ENCODE data around the gene PLEKHG5. TPM values are rescaled to one million over a fixed set of nuclear protein-coding genes. Genes with fewer than 3 reads are reported as not detected.
A peak's percentile ranks its signal among the peaks of the same experiment; 100 is the strongest.

PLEKHG5 gene
- total RNA-seq, 6 donors from 2014 or later = 5.0 to 31.4 (median 12.6) TPM

GRCh38 chr1:6496890-6497214 lies 5.4 kb upstream of the PLEKHG5 start:
- peak overlapping the region in 3 of 4 donors; percentile 54 to 63 (median 63) for H3K4me3 ChIP-seq
- no peaks in the 10 kb centered on the region for H3K9me3 ChIP-seq
- 6% methylated on average over 6 of the region's 21 CpGs; no CpG with 5 or more reads in 1 of the 2 donors for WGBS, 2 donors
- peaks cover 14 to 31% (median 19%) of the 10 kb centered on the region in 4 donors for H3K4me1 ChIP-seq
- no peak for TF ChIP-seq CTCF (IDR thresholded peaks at IDR 0.05)
- no peak for TF ChIP-seq POLR2AphosphoS5 (IDR thresholded peaks at IDR 0.05)
- no peak for TF ChIP-seq EP300 (IDR thresholded peaks at IDR 0.05)
- no peak for TF ChIP-seq POLR2A (IDR thresholded peaks at IDR 0.05)
- no peaks in the 10 kb centered on the region for H3K36me3 ChIP-seq
- H3K27ac ChIP-seq = peak overlapping the region in 2 of 4 donors; percentile 17 to 30
- no peak for ATAC-seq (ENCODE audit: low FRiP score in 2 of 2)
- no peak for DNase-seq
- peaks cover 0 to 4% (median 0%) of the 10 kb centered on the region in 4 donors for H3K27me3 ChIP-seq

- peak in 1 of 2 donors; percentile 83 for DNase-seq
- H3K9me3 ChIP-seq = no peaks in the 10 kb centered on the region
- H3K4me1 ChIP-seq = peaks cover 15 to 33% (median 16%) of the 10 kb centered on the region in 4 donors
- WGBS, 2 donors = 25 to 43% methylated on average over 10 to 12 of the region's 13 CpGs
- peak overlapping the region in 1 of 4 donors; percentile 63 for H3K4me3 ChIP-seq
- peaks cover 0 to 4% (median 0%) of the 10 kb centered on the region in 4 donors for H3K27me3 ChIP-seq
- no peaks in the 10 kb centered on the region for H3K36me3 ChIP-seq
- peak overlapping the region in 1 of 4 donors; percentile 30 for H3K27ac ChIP-seq
- TF ChIP-seq EP300 (IDR thresholded peaks at IDR 0.05) (no peak), CTCF (IDR thresholded peaks at IDR 0.05) (no peak), POLR2A (IDR thresholded peaks at IDR 0.05) (no peak), POLR2AphosphoS5 (IDR thresholded peaks at IDR 0.05) (no peak)
- ATAC-seq (ENCODE audit: low FRiP score in 2 of 2) = no peak
These were observed 4.9 kb upstream of the PLEKHG5 start for GRCh38 chr1:6496365-6496721.

- 75 to 78% methylated on average over 10 to 13 of the region's 14 CpGs for WGBS, 2 donors
- H3K36me3 ChIP-seq = no peaks in the 10 kb centered on the region
- DNase-seq (no peak), ATAC-seq (ENCODE audit: low FRiP score in 2 of 2) (no peak)
- H3K4me3 ChIP-seq = no peak overlapping the region
- TF ChIP-seq POLR2A (IDR thresholded peaks at IDR 0.05) (no peak), POLR2AphosphoS5 (IDR thresholded peaks at IDR 0.05) (no peak), EP300 (IDR thresholded peaks at IDR 0.05) (no peak), CTCF (IDR thresholded peaks at IDR 0.05) (no peak)
- peaks cover 17 to 39% (median 20%) of the 10 kb centered on the region in 4 donors for H3K4me1 ChIP-seq
- H3K27ac ChIP-seq = peak overlapping the region in 1 of 4 donors; percentile 30
- no peaks in the 10 kb centered on the region for H3K9me3 ChIP-seq
- H3K27me3 ChIP-seq = peaks cover 0 to 4% (median 0%) of the 10 kb centered on the region in 4 donors
These were observed 4.3 kb upstream of the PLEKHG5 start for GRCh38 chr1:6495540-6496364.

- no peak for TF ChIP-seq CTCF (IDR thresholded peaks at IDR 0.05)
- TF ChIP-seq EP300 (IDR thresholded peaks at IDR 0.05) = no peak
- TF ChIP-seq POLR2A (IDR thresholded peaks at IDR 0.05) = no peak
- no peak for TF ChIP-seq POLR2AphosphoS5 (IDR thresholded peaks at IDR 0.05)
These were observed 3.6 kb upstream of the PLEKHG5 start for GRCh38 chr1:6495041-6495441.

More at GRCh38 chr1:6495041-6495441, 3.6 kb upstream of the PLEKHG5 start:
- 29 to 53% methylated on average over 3 to 13 of the region's 13 CpGs for WGBS, 2 donors
- Histone ChIP-seq H3K4me3 (no peak overlapping the region), H3K27ac (no peak overlapping the region), H3K9me3 (no peaks in the 10 kb centered on the region), H3K27me3 (peaks cover 0 to 4% (median 0%) of the 10 kb centered on the region in 4 donors), H3K36me3 (no peaks in the 10 kb centered on the region), H3K4me1 (peaks cover 24 to 46% (median 27%) of the 10 kb centered on the region in 4 donors)
- ATAC-seq (ENCODE audit: low FRiP score in 2 of 2) (no peak), DNase-seq (peak in 1 of 2 donors; percentile 54)
